Measurements from ENCODE around the gene ZFP36.

Gene ZFP36

GRCh38 chr19:39384839-39385568, 21.6 kb upstream of the ZFP36 start:
- DNase-seq = no peak

- no peak for DNase-seq
These were observed 20.8 kb upstream of the ZFP36 start for GRCh38 chr19:39385629-39386411.

- no peak for DNase-seq
These were observed 20.1 kb upstream of the ZFP36 start for GRCh38 chr19:39386557-39386956.

- DNase-seq = no peak
These were observed 18.0 kb upstream of the ZFP36 start for GRCh38 chr19:39388657-39389056.

- no peak for DNase-seq
These were observed 16.8 kb upstream of the ZFP36 start for GRCh38 chr19:39389631-39390414.

GRCh38 chr19:39390451-39390750, 16.2 kb upstream of the ZFP36 start:
- peak in 1 of 2 experiments; percentile 79 for DNase-seq

- peak; percentile 94 to 96 for DNase-seq
These were observed 15.8 kb upstream of the ZFP36 start, which contains the start of the genes MED29 and PAF1 for GRCh38 chr19:39390751-39391437. TSS of gene MED29 (plus strand) at chr19:39391378. CDS start at chr19:39391423, 45 bp downstream. TSS of gene PAF1 (minus strand) at chr19:39391106. CDS start at chr19:39390864, 242 bp downstream.

- DNase-seq = peak; percentile 96
These were observed 9.0 kb upstream of the ZFP36 start for GRCh38 chr19:39397360-39398296.

GRCh38 chr19:39398297-39398864, 8.3 kb upstream of the ZFP36 start:
- peak; percentile 67 to 74 for DNase-seq

GRCh38 chr19:39399668-39400050, 7.0 kb upstream of the ZFP36 start:
- no peak for DNase-seq

GRCh38 chr19:39400061-39400460, 6.6 kb upstream of the ZFP36 start:
- no peak for DNase-seq

GRCh38 chr19:39401070-39401548, 5.5 kb upstream of the ZFP36 start:
- no peak for DNase-seq

- peak; percentile 84 to 87 for DNase-seq
These were observed 4.9 kb upstream of the ZFP36 start for GRCh38 chr19:39401549-39402345.

GRCh38 chr19:39402346-39403300, 4.0 kb upstream of the ZFP36 start:
- peak; percentile 92 to 93 for DNase-seq

- peak; percentile 96 to 97 for DNase-seq
These were observed 3.0 kb upstream of the ZFP36 start for GRCh38 chr19:39403331-39404312.

- DNase-seq = no peak
These were observed 1.2 kb upstream of the ZFP36 start for GRCh38 chr19:39405261-39405957.
